Measurements from ENCODE around the gene RGS16. TPM values are rescaled to one million over a fixed set of nuclear protein-coding genes. Genes with fewer than 3 reads are reported as not detected.

Gene RGS16
- total RNA-seq, 1 experiment from 2014 or later, result 6.5 TPM

GRCh38 chr1:182584746-182585145 lies 19.4 kb downstream of the RGS16 start:
- Histone ChIP-seq H2AFZ (ENCODE audit: low read depth, low read length, poor library complexity, severe bottlenecking) (no peak overlapping the region), H3K9me2 (ENCODE audit: insufficient read depth) (no peaks in the 10 kb centered on the region), H3K4me1 (ENCODE audit: control insufficient read depth in 1 of 2, insufficient read depth in 2 of 2, low read length in 2 of 2) (peaks cover 0 to 13% of the 10 kb centered on the region in 2 experiments; a peak in 2 of 4 replicates), H3K27ac (ENCODE audit: low read depth, low read length) (no peak overlapping the region), H3K79me2 (ENCODE audit: insufficient read depth, low read length) (no peaks in the 10 kb centered on the region), H3K4me2 (ENCODE audit: low read length) (no peak overlapping the region), H3K4me3 (replicated peaks in 1 of 2; ENCODE audit: low read depth in 1 of 2, low read length in 2 of 2) (no peak overlapping the region), H3K9me3 (ENCODE audit: control insufficient read depth in 1 of 2, insufficient read depth in 1 of 2, low read depth in 1 of 2, low read length in 2 of 2) (no peaks in the 10 kb centered on the region), H3K36me3 (ENCODE audit: control insufficient read depth in 1 of 2, insufficient read depth in 2 of 2, low read length in 2 of 2) (peaks cover 0 to 2% of the 10 kb centered on the region in 2 experiments; a peak in 1 of 4 replicates), H4K20me1 (ENCODE audit: insufficient read depth) (no peaks in the 10 kb centered on the region), H3K9ac (ENCODE audit: low read length) (no peak overlapping the region), H3K27me3 (ENCODE audit: insufficient read depth, low read length) (no peaks in the 10 kb centered on the region)
- ChIA-PET CTCF (interaction anchor here (1.2 kb wide), 1 partner anchor 11 kb away, joined by 3 read pairs; no protein-coding TSS in a partner anchor), POLR2A (no interaction called here), RAD21 (ENCODE audit: low non-redundant PET in 1 of 2, low total read pairs in 2 of 2, uncharacterized antibody in 2 of 2, unreplicated experiment in 2 of 2) (no interaction called here)
- no peak for TF ChIP-seq FOSL1 (IDR thresholded peaks at IDR 0.05; ENCODE audit: low read depth)
- intact Hi-C loops (cut with micrococcal nuclease), result no loop called here
- DNase-seq (ENCODE audit: low read depth, low spot score) (no peak), ATAC-seq (no peak)
- BruUV-seq (replicated peaks), result no TSS peak

GRCh38 chr1:182580736-182581135 lies 23.5 kb downstream of the RGS16 start:
- H3K9me2 ChIP-seq (ENCODE audit: insufficient read depth), result no peaks in the 10 kb centered on the region
- no peak for ATAC-seq
- no peak for TF ChIP-seq POLR2A (IDR thresholded peaks at IDR 0.05; ENCODE audit: borderline replicate concordance, extremely low read depth, insufficient read depth, insufficient read length)
- TF ChIP-seq ATF3 (IDR thresholded peaks at IDR 0.05), result no peak
- TF ChIP-seq ZNF274 (IDR thresholded peaks at IDR 0.05; ENCODE audit: low read depth, low read length), result no peak
- no peak overlapping the region for H3K4me3 ChIP-seq (replicated peaks in 1 of 2; ENCODE audit: low read depth in 1 of 2, low read length in 2 of 2)
- peaks cover 0 to 2% of the 10 kb centered on the region in 2 experiments; a peak in 1 of 4 replicates for H3K36me3 ChIP-seq (ENCODE audit: control insufficient read depth in 1 of 2, insufficient read depth in 2 of 2, low read length in 2 of 2)
- no peaks in the 10 kb centered on the region for H3K9me3 ChIP-seq (ENCODE audit: control insufficient read depth in 1 of 2, insufficient read depth in 1 of 2, low read depth in 1 of 2, low read length in 2 of 2)
- no TSS peak for BruUV-seq (replicated peaks)
- peaks cover 2 to 3% of the 10 kb centered on the region in 2 experiments; a peak in 3 of 4 replicates for H3K4me1 ChIP-seq (ENCODE audit: control insufficient read depth in 1 of 2, insufficient read depth in 2 of 2, low read length in 2 of 2)
- H3K9ac ChIP-seq (ENCODE audit: low read length), result no peak overlapping the region
- H3K4me2 ChIP-seq (ENCODE audit: low read length), result no peak overlapping the region
- ChIA-PET POLR2A (no interaction called here), CTCF (no interaction called here), RAD21 (ENCODE audit: low non-redundant PET in 1 of 2, low total read pairs in 2 of 2, uncharacterized antibody in 2 of 2, unreplicated experiment in 2 of 2) (no interaction called here)
- H2AFZ ChIP-seq (ENCODE audit: low read depth, low read length, poor library complexity, severe bottlenecking), result no peak overlapping the region
- intact Hi-C loops (cut with micrococcal nuclease), result no loop called here
- H3K27ac ChIP-seq (ENCODE audit: low read depth, low read length), result no peak overlapping the region
- no peaks in the 10 kb centered on the region for H3K79me2 ChIP-seq (ENCODE audit: insufficient read depth, low read length)
- no peaks in the 10 kb centered on the region for H3K27me3 ChIP-seq (ENCODE audit: insufficient read depth, low read length)
- H4K20me1 ChIP-seq (ENCODE audit: insufficient read depth), result no peaks in the 10 kb centered on the region
- no peak for DNase-seq (ENCODE audit: low read depth, low spot score)

Measured in HCT116 (cell line).